Liver (tissue), 9 donors: Measurements from ENCODE around the gene GON7. TPM values are rescaled to one million over a fixed set of nuclear protein-coding genes. Genes with fewer than 3 reads are reported as not detected.
A peak's percentile ranks its signal among the peaks of the same experiment; 100 is the strongest.
"Not testable (repeated sequence)": the region's sequence is repeated elsewhere in the genome, so short reads cannot be mapped to it uniquely, and the experiment has no call there.

Experiments
- DNase-seq: peaks from one replicate; pipeline ENCODE4 v3.0.0-alpha.2; 2017; ENCODE audit warnings: low spot score
- H3K27ac ChIP-seq, 2 donors: one replicate each; pipeline ENCODE4 v1.7.0; 2013; ENCODE audit warnings: inconsistent platforms in 2 of 2, low read length in 2 of 2, control low read depth in 1 of 2, low read depth in 1 of 2, mild to moderate bottlenecking in 1 of 2
- H3K27me3 ChIP-seq, 4 donors: one replicate each; pipeline versions ENCODE4 v1.6.1 to v1.7.0; 2013; ENCODE audit warnings: low read length in 3 of 4, inconsistent platforms in 1 of 4, mild to moderate bottlenecking in 1 of 4, moderate library complexity in 1 of 4; ENCODE audit not compliant: control insufficient read depth in 4 of 4, insufficient read depth in 4 of 4
- H3K36me3 ChIP-seq, 4 donors: one replicate each; pipeline versions ENCODE4 v1.6.1 to v1.7.0; 2013; ENCODE audit warnings: low read length in 3 of 4, mild to moderate bottlenecking in 3 of 4, low read depth in 1 of 4, moderate library complexity in 1 of 4; ENCODE audit not compliant: control insufficient read depth in 4 of 4, insufficient read depth in 3 of 4
- H3K4me1 ChIP-seq, 4 donors: one replicate each; pipeline versions ENCODE4 v1.6.1 to v1.7.0; 2013; ENCODE audit warnings: low read length in 3 of 4, mild to moderate bottlenecking in 3 of 4, moderate library complexity in 1 of 4; ENCODE audit not compliant: control insufficient read depth in 4 of 4, insufficient read depth in 4 of 4
- H3K4me3 ChIP-seq, 3 donors: one replicate each; pipeline versions ENCODE4 v1.6.1 to v1.7.0; 2013; ENCODE audit warnings: low read length in 3 of 3, control low read depth in 1 of 3, low read depth in 1 of 3, mild to moderate bottlenecking in 1 of 3
- H3K9ac ChIP-seq, 2 donors: one replicate each; pipeline ENCODE4 v1.7.0; 2013; ENCODE audit warnings: low read length in 2 of 2, mild to moderate bottlenecking in 2 of 2, moderate library complexity in 2 of 2, control low read depth in 1 of 2, low read depth in 1 of 2
- H3K9me3 ChIP-seq, 4 donors: one replicate each; pipeline versions ENCODE4 v1.6.1 to v1.7.0; 2013; ENCODE audit warnings: low read length in 3 of 4; ENCODE audit not compliant: control insufficient read depth in 4 of 4
- FOXA1 ChIP-seq: IDR thresholded peaks from 2 replicates; pipeline ENCODE4 v1.6.1; 2016; ENCODE audit warnings: antibody characterized with exemption
- GABPA ChIP-seq, 2 donors: IDR thresholded peaks in 1 of 2; conservative IDR thresholded peaks in 1 of 2; 2 replicates each; pipeline ENCODE4 v1.6.1; 2016; ENCODE audit warnings: antibody characterized with exemption in 2 of 2, mild to moderate bottlenecking in 1 of 2, moderate library complexity in 1 of 2
- HNF4A ChIP-seq, 2 donors: conservative IDR thresholded peaks; 2 replicates each; pipeline ENCODE4 v1.6.1; 2016; ENCODE audit warnings: antibody characterized with exemption in 2 of 2, mild to moderate bottlenecking in 2 of 2
- NR2F2 ChIP-seq: IDR thresholded peaks from 2 replicates; pipeline ENCODE4 v1.6.1; 2016; ENCODE audit warnings: antibody characterized with exemption
- RAD21 ChIP-seq, 2 donors: IDR thresholded peaks; 2 replicates each; pipeline ENCODE4 v1.6.1; 2016; ENCODE audit warnings: antibody characterized with exemption in 2 of 2, mild to moderate bottlenecking in 2 of 2
- RXRA ChIP-seq, 2 donors: IDR thresholded peaks; 2 replicates each; pipeline ENCODE4 v1.6.1; 2017 to 2018; ENCODE audit warnings: antibody characterized with exemption in 2 of 2, mild to moderate bottlenecking in 1 of 2
- SP1 ChIP-seq: IDR thresholded peaks from 2 replicates; pipeline ENCODE4 v1.6.1; 2018; ENCODE audit warnings: antibody characterized with exemption, mild to moderate bottlenecking
- YY1 ChIP-seq: IDR thresholded peaks from 2 replicates; pipeline ENCODE4 v1.6.1; 2016; ENCODE audit warnings: antibody characterized with exemption, mild to moderate bottlenecking
- WGBS: extraction: QIAGEN DNeasy Blood & Tissue Kit; methylation state at CpG from one replicate; pipeline ENCODE4 v1.1.7; 2013; 5-methylcytosine and 5-hydroxymethylcytosine counted together
- polyA plus RNA-seq, 2 donors: library from polyadenylated mRNA; stranded (reverse) in 1 of 2; unstranded in 1 of 2; fragments of 200-250 nt in 1 of 2; fragments of >200 nt in 1 of 2; fragmentation: Nextera tagmentation in 1 of 2; extraction: Ambion mirVana in 1 of 2; gene quantifications; one replicate each; pipeline versions ENCODE4 v1.2.1 to v1.2.3, GENCODE V29; 2013 to 2015
- total RNA-seq, 2 donors: library from RNA; depleted of rRNA; stranded (reverse); fragments of >200 nt; gene quantifications; one replicate each; pipeline ENCODE4 v1.2.3, GENCODE V29; 2014
- TF ChIP-seq, protein P1 (sequence below): IDR thresholded peaks from 2 replicates; pipeline ENCODE4 v1.6.1; 2016; ENCODE audit warnings: antibody characterized with exemption, mild to moderate bottlenecking
- TF ChIP-seq, protein P2 (sequence below): IDR thresholded peaks from 2 replicates; pipeline ENCODE4 v1.6.1; 2016; ENCODE audit warnings: antibody characterized with exemption
- TF ChIP-seq, protein P3 (sequence below): IDR thresholded peaks from 2 replicates; pipeline ENCODE4 v1.6.1; 2016; ENCODE audit warnings: antibody characterized with exemption
- TF ChIP-seq, protein P4 (sequence below): fragments of 150-350 bp; IDR thresholded peaks from 2 replicates; pipeline ENCODE4 v1.5.1; 2017; ENCODE audit warnings: improper control_type of control experiment, low read depth, low read length; ENCODE audit not compliant: missing input control
- donor health status: healthy.
- donor health status: healthy.
- donor health status: healthy.
- donor health status: healthy.
- donor health status: healthy.

The GON7 gene
- total and polyA plus RNA-seq, 4 donors, result 9.0 to 11.2 (median 9.5) TPM

DNA sequence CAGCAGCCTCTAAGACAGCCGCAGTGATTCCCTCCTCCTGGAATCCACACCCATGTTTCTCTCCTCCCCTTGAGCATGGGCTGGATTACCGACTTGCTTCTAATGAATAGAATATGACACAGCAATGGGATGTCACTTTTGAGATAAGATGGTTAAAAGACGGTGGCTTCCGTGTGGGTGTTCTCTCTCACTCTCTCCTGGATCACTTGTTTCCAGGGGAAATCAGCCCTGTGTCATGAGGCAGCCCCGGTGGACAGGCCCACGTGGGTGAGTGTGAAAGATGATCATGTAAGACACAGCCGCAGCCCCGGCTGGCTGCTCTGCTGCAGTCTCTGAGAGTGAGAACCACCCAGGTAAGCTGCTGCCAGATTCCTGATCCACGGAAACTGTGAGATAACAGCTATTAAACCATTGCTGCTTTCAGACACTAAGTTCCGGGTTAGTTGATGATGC lies 32.9 kb downstream of the GON7 start:
- Histone ChIP-seq H3K4me3 (no peak overlapping the region), H3K9ac (no peak overlapping the region), H3K9me3 (no peaks in the 10 kb centered on the region), H3K27me3 (no peaks in the 10 kb centered on the region), H3K27ac (no peak overlapping the region), H3K36me3 (no peaks in the 10 kb centered on the region), H3K4me1 (no peaks in the 10 kb centered on the region)
- 68% methylated on average over 10 of the region's 10 CpGs for WGBS
- no peak for TF ChIP-seq GABPA (IDR thresholded peaks at IDR 0.05 in 1 of 2, conservative IDR thresholded peaks at IDR 0.05 in 1 of 2)
- TF ChIP-seq, protein P1, sequence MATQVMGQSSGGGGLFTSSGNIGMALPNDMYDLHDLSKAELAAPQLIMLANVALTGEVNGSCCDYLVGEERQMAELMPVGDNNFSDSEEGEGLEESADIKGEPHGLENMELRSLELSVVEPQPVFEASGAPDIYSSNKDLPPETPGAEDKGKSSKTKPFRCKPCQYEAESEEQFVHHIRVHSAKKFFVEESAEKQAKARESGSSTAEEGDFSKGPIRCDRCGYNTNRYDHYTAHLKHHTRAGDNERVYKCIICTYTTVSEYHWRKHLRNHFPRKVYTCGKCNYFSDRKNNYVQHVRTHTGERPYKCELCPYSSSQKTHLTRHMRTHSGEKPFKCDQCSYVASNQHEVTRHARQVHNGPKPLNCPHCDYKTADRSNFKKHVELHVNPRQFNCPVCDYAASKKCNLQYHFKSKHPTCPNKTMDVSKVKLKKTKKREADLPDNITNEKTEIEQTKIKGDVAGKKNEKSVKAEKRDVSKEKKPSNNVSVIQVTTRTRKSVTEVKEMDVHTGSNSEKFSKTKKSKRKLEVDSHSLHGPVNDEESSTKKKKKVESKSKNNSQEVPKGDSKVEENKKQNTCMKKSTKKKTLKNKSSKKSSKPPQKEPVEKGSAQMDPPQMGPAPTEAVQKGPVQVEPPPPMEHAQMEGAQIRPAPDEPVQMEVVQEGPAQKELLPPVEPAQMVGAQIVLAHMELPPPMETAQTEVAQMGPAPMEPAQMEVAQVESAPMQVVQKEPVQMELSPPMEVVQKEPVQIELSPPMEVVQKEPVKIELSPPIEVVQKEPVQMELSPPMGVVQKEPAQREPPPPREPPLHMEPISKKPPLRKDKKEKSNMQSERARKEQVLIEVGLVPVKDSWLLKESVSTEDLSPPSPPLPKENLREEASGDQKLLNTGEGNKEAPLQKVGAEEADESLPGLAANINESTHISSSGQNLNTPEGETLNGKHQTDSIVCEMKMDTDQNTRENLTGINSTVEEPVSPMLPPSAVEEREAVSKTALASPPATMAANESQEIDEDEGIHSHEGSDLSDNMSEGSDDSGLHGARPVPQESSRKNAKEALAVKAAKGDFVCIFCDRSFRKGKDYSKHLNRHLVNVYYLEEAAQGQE, result no peak
- TF ChIP-seq, protein P2, sequence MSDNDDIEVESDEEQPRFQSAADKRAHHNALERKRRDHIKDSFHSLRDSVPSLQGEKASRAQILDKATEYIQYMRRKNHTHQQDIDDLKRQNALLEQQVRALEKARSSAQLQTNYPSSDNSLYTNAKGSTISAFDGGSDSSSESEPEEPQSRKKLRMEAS, result no peak
- no peak for TF ChIP-seq FOXA1
- no peak for TF ChIP-seq NR2F2
- TF ChIP-seq, protein P3, sequence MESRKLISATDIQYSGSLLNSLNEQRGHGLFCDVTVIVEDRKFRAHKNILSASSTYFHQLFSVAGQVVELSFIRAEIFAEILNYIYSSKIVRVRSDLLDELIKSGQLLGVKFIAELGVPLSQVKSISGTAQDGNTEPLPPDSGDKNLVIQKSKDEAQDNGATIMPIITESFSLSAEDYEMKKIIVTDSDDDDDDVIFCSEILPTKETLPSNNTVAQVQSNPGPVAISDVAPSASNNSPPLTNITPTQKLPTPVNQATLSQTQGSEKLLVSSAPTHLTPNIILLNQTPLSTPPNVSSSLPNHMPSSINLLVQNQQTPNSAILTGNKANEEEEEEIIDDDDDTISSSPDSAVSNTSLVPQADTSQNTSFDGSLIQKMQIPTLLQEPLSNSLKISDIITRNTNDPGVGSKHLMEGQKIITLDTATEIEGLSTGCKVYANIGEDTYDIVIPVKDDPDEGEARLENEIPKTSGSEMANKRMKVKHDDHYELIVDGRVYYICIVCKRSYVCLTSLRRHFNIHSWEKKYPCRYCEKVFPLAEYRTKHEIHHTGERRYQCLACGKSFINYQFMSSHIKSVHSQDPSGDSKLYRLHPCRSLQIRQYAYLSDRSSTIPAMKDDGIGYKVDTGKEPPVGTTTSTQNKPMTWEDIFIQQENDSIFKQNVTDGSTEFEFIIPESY, result no peak
- no peak for TF ChIP-seq SP1
- TF ChIP-seq RXRA (IDR thresholded peaks at IDR 0.05), result no peak
- no peak for DNase-seq

DNA sequence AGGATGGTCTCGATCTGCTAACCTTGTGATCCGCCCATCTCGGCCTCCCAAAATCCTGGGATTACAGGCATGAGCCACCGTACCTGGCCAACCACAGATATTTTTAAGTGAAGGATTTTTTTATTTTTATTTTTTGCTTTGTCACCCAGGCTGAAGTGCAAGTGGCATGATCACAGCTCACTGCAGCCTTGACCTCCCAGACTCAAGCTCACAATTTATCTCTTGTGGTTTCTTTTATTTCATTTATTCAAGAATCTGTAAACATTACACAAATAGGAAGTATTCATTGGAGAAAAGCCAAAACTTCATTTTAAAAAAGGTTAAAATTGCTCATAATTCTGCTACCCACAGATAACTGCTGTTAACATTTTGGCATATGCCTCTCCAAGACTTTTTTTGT lies 35.5 kb downstream of the GON7 start:
- Histone ChIP-seq H3K27ac (no peak overlapping the region), H3K36me3 (no peaks in the 10 kb centered on the region), H3K4me3 (no peak overlapping the region), H3K9me3 (no peaks in the 10 kb centered on the region), H3K9ac (no peak overlapping the region), H3K27me3 (no peaks in the 10 kb centered on the region), H3K4me1 (no peaks in the 10 kb centered on the region)
- DNase-seq, result no peak
- 91% methylated on average over 4 of the region's 4 CpGs for WGBS
- TF ChIP-seq, protein P4, sequence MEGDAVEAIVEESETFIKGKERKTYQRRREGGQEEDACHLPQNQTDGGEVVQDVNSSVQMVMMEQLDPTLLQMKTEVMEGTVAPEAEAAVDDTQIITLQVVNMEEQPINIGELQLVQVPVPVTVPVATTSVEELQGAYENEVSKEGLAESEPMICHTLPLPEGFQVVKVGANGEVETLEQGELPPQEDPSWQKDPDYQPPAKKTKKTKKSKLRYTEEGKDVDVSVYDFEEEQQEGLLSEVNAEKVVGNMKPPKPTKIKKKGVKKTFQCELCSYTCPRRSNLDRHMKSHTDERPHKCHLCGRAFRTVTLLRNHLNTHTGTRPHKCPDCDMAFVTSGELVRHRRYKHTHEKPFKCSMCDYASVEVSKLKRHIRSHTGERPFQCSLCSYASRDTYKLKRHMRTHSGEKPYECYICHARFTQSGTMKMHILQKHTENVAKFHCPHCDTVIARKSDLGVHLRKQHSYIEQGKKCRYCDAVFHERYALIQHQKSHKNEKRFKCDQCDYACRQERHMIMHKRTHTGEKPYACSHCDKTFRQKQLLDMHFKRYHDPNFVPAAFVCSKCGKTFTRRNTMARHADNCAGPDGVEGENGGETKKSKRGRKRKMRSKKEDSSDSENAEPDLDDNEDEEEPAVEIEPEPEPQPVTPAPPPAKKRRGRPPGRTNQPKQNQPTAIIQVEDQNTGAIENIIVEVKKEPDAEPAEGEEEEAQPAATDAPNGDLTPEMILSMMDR, result no peak
- TF ChIP-seq HNF4A (conservative IDR thresholded peaks at IDR 0.05) (peak in 1 of 2 donors; percentile 22), NR2F2 (no peak), YY1 (no peak), SP1 (no peak), RAD21 (IDR thresholded peaks at IDR 0.05) (no peak)
- TF ChIP-seq, protein P1, result no peak
- TF ChIP-seq, protein P3, result no peak

DNA sequence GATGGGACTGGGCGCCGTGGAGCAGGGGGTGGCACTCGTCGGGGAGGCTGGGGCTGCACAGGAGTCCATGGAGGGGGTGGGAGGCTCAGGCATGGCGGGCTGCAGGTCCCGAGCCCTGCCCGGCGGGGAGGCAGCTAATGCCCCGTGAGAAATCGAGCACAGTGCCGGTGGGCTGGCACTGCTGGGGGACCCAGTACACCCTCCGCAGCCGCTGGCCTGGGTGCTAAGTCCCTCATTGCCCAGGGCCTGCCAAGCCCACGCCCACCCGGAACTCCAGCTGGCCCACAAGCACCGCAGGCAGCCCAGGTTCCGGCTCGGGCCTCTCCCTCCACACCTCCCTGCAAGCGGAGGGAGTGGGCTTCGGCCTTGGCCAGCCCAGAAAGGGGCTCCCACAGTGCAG lies 36.7 kb downstream of the GON7 start:
- DNase-seq, H3K4me3 ChIP-seq, H3K27ac ChIP-seq, H3K9me3 ChIP-seq, H3K36me3 ChIP-seq, H3K27me3 ChIP-seq, H3K4me1 ChIP-seq, H3K9ac ChIP-seq: not testable (repeated sequence)
- WGBS, result 96% methylated on average over 20 of the region's 20 CpGs
